Fibroblast of pulmonary artery (primary cell): ENCODE data around the gene TNPO1.
A peak's percentile ranks its signal among the peaks of the same experiment; 100 is the strongest.

Source experiments
- DNase-seq: peaks from one replicate; pipeline ENCODE4 v3.0.0-alpha.2; 2010; ENCODE audit warnings: low read depth
- H3K4me3 ChIP-seq: replicated peaks from 2 replicates; pipeline ENCODE4 v1.5.1; 2011; ENCODE audit warnings: low read depth, mild to moderate bottlenecking, control low read depth, low read length, moderate library complexity
- CTCF ChIP-seq: IDR thresholded peaks from 2 replicates; pipeline ENCODE4 v1.5.1; 2011; ENCODE audit warnings: mild to moderate bottlenecking, control low read depth, low read length, inconsistent platforms; ENCODE audit errors: missing control alignments

Gene TNPO1

GRCh38 chr5:72830362-72830761 lies 13.9 kb downstream of the TNPO1 start:
- H3K4me3 ChIP-seq, result no peak overlapping the region
- TF ChIP-seq CTCF, result no peak
- DNase-seq, result no peak

GRCh38 chr5:72831685-72832084 lies 15.2 kb downstream of the TNPO1 start:
- no peak overlapping the region for H3K4me3 ChIP-seq
- DNase-seq, result no peak
- TF ChIP-seq CTCF, result no peak

DNA sequence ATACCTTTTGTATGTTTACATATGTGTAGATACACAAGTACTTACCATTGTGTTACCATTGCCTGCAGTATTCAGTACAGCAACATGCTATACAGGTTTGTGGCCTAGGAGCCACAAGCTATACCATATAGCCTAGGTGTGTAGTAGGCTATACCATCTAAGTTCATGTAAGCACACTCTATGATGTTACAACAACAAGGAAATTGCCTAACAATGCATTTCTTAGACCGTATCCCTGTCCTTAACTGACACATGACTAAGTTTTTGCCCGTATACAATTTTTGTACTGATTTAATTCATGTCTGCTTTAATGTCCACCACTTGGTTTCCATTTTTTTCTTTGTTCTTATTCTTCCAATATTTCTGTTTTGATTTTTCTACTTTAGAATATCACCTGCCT lies 18.5 kb downstream of the TNPO1 start:
- DNase-seq, result peak; percentile 44
- TF ChIP-seq CTCF, result no peak

DNA sequence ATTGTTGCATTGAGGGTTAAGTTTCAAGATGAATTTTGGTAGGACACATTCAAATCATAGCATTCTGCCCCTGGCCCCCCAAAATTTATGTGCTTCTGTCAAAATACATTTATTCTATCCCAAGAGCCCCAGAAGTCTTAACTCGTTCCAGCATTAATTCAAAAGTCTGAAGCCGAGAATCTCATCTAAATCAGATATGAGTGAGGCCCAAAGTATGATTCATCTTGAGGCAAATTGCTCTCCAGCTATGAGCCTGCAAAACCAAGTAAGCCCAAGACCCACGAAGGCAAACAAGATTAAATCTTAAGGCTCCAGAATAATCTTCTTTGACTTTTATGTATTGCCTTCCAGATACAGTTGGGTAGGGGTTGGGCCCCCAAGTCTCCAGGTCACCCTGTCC lies 19.2 kb downstream of the TNPO1 start:
- no peak for TF ChIP-seq CTCF
- H3K4me3 ChIP-seq, result no peak overlapping the region
- DNase-seq, result peak; percentile 24

More for the DNA sequence above, 18.5 kb downstream of the TNPO1 start:
- H3K4me3 ChIP-seq, result no peak overlapping the region

- TF ChIP-seq CTCF, result no peak
Measured at GRCh38 chr5:72836810-72837209, 20.3 kb downstream of the TNPO1 start.

DNA sequence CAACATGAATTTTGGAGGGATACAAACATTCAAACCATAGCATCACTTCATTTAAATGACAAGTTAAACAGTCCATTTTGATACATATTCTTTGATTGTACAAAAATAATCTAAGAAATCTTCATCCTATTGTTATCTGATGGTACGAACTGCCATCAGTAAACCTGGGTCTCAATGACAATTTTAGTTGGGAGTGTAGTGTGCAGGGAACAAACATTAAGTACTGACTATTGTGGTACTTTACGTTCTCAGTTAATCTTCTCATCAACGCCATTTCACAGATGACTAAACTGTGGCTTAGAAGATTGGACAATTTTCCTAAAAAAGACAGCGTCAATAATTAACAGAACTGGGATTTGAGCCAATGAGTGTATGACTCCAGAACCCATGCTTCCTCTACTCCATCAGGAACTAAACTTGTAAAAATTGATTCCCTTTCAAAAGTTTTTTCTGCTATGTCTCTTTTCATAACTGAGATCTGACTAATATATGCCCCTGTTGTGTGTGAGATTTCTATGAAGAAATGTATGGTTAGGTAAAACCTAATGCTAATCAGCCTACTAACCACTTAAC lies 21.1 kb downstream of the TNPO1 start:
- no peak for DNase-seq

More at GRCh38 chr5:72836810-72837209, 20.3 kb downstream of the TNPO1 start:
- DNase-seq, result no peak
- no peak overlapping the region for H3K4me3 ChIP-seq

More for the DNA sequence above, 21.1 kb downstream of the TNPO1 start:
- no peak overlapping the region for H3K4me3 ChIP-seq
- no peak for TF ChIP-seq CTCF
